ENCODE results near the gene IFIT1. TPM values are rescaled to one million over a fixed set of nuclear protein-coding genes. Genes with fewer than 3 reads are reported as not detected.
A peak's percentile ranks its signal among the peaks of the same experiment; 100 is the strongest.
"Not testable (repeated sequence)": the region's sequence is repeated elsewhere in the genome, so short reads cannot be mapped to it uniquely, and the experiment has no call there.

Gene IFIT1
- polyA plus RNA-seq, 1 donor, result 65.5 TPM

DNA sequence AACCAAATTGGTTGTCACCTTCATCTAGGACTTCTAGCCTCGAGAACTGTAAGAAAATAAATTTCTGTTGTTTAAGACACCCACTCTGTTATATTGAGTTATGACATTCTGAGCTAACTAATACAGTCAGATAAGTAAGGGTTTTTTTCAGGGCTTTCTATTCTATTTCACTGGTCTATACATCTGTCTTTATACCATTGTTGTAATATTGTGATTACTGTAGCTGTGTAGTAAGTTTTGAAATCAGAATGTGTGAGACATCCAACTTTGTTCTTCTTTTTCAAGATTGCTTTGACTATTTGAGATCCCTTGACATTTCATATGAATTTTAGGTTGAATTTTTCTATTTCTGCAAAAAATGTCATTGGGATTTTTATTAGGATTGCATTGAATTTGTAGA lies 7.5 kb downstream of the IFIT1 start:
- DNase-seq, result no peak

GRCh38 chr10:89403043-89403442 lies 10.6 kb downstream of the IFIT1 start:
- DNase-seq, result no peak

- DNase-seq, result peak; percentile 40
Observed at GRCh38 chr10:89404104-89405047, 12.0 kb downstream of the IFIT1 start.

GRCh38 chr10:89406178-89406577 lies 13.8 kb downstream of the IFIT1 start:
- not testable (repeated sequence) for DNase-seq

- not testable (repeated sequence) for DNase-seq
Observed at GRCh38 chr10:89407792-89408191, 15.4 kb downstream of the IFIT1 start.

DNA sequence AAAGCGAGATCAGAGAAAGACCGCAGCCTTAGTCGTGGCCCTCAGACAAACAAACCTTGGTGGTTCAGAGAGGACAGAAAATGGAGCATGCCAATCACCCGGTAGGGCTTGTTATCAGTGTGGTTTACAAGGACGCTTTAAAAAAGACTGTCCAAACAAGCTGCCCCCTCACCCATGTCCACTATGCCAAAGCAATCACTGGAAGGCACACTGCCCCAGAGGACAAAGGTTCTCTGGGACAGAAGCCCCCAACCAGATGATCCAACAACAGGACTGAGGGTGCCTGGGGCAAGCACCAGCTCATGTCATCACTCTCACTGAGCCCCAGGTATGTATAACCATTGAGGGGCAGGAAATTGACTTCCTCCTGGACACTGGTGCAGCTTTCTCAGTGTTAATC lies 16.9 kb downstream of the IFIT1 start:
- not testable (repeated sequence) for DNase-seq

- DNase-seq, result not testable (repeated sequence)
Observed at GRCh38 chr10:89410551-89410950, 18.1 kb downstream of the IFIT1 start.

DNA sequence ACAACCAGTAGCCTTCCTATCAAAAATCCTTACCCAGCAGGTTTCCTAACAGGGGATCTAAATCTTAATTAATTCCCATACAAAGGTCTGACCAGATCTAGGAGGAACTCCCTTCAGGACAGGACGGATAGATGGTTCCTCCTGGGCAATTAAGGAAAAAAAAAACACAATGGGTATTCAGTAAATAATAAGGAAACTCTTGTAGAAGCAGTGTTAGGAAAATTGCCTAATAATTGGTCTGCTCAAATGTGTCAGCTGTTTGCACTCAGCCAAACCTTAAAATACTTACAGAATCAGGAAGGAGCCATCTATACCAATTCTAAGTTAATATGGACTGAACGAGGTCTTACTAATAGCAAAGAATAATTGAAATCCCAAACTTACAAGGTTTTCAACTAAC lies 18.7 kb downstream of the IFIT1 start:
- DNase-seq, result not testable (repeated sequence)

DNA sequence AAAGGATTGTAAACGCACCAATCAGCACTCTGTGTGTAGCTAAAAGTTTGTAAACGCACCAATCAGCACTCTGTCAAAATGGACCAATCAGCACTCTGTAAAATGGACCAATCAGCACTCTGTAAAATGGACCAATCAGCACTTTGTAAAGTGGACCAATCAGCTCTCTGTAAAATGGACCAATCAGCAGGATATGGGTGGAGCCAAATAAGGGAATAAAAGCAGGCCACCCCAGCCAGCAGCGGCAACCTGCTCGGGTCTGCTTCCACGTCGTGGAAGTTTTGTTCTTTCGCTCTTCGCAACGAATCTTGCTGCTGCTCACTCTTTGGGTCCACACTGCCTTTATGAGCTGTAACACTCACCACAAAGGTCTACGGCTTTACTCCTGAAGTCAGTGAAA lies 19.9 kb downstream of the IFIT1 start:
- DNase-seq, result not testable (repeated sequence)

DNA sequence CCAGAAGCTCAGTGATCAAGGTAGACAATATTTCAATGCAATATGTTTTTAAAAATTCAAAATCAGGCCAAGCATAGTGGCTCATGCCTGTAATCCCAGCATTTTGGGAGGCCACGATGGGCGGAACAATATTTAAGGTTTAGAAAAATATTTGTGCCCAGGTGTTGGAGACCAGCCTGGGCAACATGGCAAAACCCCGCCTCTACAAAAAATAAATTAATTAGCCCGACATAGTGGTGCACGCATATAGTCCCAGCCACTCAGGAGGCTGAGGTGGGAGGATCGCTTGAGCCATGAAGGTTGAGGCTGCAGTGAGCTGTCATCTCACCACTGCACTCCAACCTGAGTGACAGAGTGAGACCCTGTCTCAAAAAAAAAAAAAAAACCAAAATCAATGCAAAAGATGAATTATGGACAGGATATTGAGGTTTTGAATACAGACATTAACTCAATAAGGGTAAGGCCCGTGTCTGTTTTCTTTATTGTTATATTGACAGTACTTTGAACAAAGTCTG lies 21.0 kb downstream of the IFIT1 start:
- no peak for DNase-seq

DNA sequence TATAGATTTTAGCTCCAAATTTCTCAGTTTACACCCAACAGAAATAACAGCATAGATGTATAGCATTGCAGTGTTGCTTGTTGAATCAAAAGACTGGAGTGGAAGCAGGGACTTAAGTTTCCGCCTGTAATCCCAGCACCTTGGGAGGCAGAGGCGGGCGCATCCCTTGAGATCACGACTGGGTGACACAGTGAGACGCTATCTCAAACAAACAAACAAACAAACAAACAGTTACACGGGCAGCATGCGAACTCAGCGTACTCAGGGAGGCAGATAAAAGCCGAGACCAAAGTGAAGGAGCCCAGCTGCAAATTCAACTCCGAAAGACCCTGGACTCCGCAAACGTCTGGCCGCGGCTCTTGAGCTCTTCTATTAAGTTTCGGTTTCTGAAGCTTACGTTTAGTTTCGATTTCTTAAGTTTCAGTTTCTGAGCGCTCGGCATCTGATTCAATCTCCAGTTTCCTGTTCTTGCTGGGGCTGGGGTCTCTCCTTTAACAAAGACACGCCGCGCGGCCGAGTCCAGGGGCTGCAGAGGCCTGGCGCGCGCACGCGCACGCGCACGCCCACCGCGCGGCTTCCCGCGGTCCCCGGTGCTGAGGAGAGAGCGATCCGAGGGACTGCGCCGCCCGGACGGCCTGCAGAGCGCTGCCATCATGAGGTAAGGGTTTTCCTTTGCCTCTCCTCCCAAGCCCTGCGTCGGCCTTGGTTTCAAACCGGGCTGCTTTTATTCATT lies 21.9 kb downstream of the IFIT1 start, which contains the start of gene IFIT5:
TSS of gene IFIT5 (plus strand) at position 423 of the 733 bp plus-strand sequence. CDS start at position 654, 231 bp downstream.
- peak; percentile 92 for DNase-seq

DNA sequence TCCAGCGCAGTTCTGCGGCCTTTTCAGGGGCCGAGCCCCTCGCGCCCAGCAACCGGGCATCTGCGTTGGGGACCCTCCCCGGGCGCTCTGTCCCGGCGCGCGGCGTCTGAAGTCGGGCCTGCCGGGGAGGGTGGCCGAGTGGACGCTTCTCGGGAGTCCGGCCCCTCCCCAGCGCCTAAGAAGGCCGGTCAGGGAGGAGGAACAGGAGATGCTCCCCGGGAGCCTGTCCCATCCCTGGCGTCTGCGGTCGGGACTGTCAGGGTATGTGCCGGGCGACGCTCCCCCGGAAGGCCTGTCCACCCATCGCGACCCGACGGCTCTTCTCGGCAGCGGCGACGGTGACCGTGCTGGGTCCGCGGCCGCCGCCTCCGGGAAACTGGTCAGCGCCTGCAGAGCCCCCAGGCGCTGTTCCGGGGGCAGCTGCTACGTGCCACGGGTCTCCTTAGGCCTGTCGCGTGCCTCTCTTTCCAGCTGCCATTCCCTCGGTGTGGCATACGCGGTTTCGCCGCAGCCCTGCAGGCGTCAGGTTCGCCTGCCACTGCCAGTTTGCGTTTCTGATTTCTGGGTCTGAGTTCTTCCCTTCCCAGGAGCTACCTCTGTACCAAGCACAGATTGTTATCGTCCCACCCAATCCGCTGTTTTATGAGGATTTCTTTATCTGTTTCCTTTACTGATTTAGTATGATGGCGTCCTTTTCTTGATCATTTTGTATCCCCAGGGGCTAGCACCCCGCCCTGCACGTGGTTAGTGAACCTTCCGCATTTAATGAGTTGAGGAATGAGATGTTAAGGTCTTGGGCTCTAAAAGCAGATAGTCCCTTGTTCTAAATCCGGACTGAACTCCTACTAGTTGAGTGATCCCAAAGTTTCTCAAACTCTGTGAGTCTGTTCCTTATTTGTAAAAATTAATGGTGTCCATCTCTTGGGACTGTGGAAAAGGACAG lies 22.7 kb downstream of the IFIT1 start:
- DNase-seq, result peak; percentile 66

DNA sequence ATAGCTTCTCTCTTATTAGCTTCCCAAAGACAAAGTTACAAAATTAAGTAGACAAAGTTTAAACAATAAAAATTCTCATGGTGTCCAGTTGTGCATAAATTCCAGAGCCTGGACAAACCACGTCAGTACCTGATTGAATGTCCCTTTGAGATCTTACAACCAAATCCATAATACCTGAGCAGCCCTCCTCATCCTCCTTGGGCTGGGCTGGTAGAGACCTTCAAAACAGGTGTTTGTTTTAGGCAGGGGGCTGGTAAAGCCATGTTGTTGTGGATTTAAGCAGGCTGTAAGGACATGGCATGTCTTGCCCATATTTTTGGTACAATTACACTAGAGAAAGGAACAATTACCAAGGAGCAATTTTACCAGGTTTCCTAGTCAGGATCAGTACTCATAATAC lies 24.0 kb downstream of the IFIT1 start:
- no peak for DNase-seq

- no peak for DNase-seq
Observed at GRCh38 chr10:89419548-89419947, 27.1 kb downstream of the IFIT1 start.

DNA sequence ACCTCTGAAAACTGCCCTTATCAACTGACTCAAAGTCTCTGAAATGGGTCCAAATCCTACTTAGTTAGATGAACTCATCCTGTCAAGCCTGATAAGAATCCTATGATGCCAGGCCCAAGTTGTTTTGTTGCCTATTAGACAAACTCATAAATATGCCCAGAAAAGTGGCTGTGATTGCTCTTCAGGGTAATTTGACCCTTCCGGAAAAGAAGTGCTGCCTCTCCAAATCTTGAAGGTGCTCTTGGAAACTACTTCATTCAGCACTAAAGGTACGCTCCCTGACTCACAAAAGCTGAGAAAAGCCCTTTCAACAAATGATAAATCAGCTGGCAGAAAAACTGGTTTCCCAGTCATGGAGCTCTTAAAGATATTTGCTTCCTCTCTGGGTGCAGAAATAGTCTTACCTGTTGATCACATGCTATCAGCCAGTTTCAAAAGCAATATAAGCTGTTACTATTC lies 28.6 kb downstream of the IFIT1 start:
- no peak for DNase-seq

DNA sequence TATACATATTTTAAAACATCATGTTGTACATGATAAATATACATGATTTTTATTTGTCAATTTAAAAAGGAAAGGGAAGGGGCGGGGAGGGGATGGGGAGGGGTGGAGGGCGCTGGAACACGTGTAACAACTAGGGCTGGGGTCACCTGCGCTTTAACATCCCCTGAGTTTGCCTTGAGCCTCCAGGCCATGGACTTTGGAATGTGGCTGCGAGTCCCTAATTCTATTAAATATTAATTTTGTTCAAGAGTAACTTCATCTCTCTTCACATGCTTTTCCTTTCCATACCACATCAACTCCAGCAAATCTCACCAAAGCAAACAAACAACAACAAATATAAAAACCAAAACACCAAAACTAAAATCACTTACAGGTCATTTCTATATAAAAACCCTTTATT lies 32.6 kb downstream of the IFIT1 start:
- no peak for DNase-seq

GRCh38 chr10:89426230-89426868 lies 33.9 kb downstream of the IFIT1 start:
- peak; percentile 55 for DNase-seq

DNA sequence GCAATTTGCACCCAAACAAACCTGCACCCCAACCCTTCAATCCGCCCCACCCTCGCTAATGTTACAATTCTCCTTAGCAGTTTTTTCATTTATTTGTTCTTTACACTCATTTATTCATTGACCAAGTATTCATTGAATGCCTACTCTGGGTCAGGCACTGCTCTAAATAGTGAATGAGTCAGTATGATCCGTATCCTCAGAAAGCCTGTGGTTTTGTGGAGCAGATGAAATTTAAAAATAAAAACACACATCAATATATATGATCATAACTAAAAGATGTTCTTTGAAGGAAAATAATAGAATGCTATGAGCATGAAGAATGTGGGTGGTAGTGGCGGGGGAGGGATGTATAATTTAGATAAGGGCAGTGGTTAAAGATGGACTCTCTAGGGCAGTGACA lies 35.2 kb downstream of the IFIT1 start:
- no peak for DNase-seq

GRCh38 chr10:89428877-89429276 lies 36.5 kb downstream of the IFIT1 start:
- DNase-seq, result no peak

DNA sequence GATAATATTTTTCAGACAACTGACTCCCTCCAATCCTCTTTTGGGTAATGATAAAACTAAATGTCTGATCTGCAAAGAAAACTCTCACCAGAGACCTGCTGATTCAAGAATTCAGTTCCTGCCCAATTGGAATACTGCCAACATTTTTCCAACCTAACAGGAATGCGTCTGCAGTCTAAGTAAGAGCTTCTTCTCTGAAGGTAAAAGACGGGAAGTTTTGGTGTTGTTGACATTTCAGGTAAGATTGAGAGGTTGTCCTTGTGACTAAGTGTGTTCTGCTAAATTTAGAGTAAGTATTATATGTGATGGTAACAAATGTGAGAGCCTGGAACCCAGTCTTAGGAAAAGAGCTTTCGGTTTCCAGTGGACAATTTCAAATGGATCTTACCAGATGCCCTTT lies 39.6 kb downstream of the IFIT1 start:
- DNase-seq, result no peak

DNA sequence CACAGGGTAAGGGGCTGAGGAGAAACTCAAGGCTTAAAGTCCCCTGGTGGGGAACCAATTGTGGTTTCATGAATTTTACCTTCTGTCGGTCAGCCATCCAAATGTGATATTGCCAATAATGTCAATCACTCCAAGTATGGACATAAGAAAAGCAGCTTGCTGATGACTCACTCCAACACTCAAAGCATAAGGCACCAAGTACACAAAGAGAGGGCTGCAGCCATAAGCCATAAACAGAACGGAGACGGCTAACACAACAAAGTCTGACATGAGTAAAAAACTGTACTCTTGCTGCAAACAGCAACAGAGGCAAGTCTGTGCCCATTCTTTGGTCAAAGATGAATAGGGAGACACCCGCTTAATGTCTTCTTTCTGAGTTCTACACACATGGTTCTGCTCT lies 46.1 kb downstream of the IFIT1 start:
- no peak for DNase-seq

Measured in hindlimb muscle (tissue), 1 donor.